ENCODE results near the gene CFP.

DNA sequence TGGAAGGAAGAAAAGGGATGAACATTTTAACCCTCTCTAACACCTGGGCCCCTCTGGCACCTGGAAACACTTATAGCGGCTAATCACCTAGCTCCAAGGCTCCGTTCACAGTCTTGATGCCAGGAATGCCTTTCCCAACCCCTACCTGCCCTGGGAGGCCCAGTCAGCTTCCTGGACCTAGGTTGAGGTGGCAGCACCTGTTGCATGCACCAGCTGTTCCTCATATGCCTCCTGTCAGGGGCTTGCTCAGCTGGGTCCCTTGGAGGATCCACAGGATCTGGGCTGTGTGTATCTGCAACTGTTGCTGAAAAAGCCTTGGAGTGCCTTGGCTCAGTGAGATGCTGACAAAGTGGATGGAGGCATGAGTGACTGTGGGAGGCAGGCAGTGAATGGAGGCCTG is 4.4 kb downstream of the CFP start:
- TF ChIP-seq, protein P1, sequence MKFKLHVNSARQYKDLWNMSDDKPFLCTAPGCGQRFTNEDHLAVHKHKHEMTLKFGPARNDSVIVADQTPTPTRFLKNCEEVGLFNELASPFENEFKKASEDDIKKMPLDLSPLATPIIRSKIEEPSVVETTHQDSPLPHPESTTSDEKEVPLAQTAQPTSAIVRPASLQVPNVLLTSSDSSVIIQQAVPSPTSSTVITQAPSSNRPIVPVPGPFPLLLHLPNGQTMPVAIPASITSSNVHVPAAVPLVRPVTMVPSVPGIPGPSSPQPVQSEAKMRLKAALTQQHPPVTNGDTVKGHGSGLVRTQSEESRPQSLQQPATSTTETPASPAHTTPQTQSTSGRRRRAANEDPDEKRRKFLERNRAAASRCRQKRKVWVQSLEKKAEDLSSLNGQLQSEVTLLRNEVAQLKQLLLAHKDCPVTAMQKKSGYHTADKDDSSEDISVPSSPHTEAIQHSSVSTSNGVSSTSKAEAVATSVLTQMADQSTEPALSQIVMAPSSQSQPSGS (CRISPR knock-in tag; IDR thresholded peaks at IDR 0.05): no peak
- no peak for TF ChIP-seq EP300 (IDR thresholded peaks at IDR 0.05; ENCODE audit: low read depth in 2 of 2, low read length in 2 of 2)
- no peak for TF ChIP-seq EP300 (CRISPR knock-in tag; IDR thresholded peaks at IDR 0.05; ENCODE audit: borderline replicate concordance)
- no peak for TF ChIP-seq ELF1 (CRISPR knock-in tag; IDR thresholded peaks at IDR 0.05)
- TF ChIP-seq KDM4B (CRISPR knock-in tag; IDR thresholded peaks at IDR 0.05): no peak
- no peak for TF ChIP-seq ZNF350 (CRISPR knock-in tag; IDR thresholded peaks at IDR 0.05; ENCODE audit: borderline replicate concordance, low read depth)
- TF ChIP-seq ZHX1 (CRISPR knock-in tag; IDR thresholded peaks at IDR 0.05; ENCODE audit: low read depth): no peak
- TF ChIP-seq ZNF572 (CRISPR knock-in tag; IDR thresholded peaks at IDR 0.05): no peak
- TF ChIP-seq POLR2AphosphoS5 (IDR thresholded peaks at IDR 0.05; ENCODE audit: low read depth, low read length): no peak
- TF ChIP-seq ZBTB42 (CRISPR knock-in tag; IDR thresholded peaks at IDR 0.05): no peak
- TF ChIP-seq, protein P2, sequence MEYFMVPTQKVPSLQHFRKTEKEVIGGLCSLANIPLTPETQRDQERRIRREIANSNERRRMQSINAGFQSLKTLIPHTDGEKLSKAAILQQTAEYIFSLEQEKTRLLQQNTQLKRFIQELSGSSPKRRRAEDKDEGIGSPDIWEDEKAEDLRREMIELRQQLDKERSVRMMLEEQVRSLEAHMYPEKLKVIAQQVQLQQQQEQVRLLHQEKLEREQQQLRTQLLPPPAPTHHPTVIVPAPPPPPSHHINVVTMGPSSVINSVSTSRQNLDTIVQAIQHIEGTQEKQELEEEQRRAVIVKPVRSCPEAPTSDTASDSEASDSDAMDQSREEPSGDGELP (IDR thresholded peaks at IDR 0.05; ENCODE audit: borderline replicate concordance, low read depth): no peak
- TF ChIP-seq, protein P3, sequence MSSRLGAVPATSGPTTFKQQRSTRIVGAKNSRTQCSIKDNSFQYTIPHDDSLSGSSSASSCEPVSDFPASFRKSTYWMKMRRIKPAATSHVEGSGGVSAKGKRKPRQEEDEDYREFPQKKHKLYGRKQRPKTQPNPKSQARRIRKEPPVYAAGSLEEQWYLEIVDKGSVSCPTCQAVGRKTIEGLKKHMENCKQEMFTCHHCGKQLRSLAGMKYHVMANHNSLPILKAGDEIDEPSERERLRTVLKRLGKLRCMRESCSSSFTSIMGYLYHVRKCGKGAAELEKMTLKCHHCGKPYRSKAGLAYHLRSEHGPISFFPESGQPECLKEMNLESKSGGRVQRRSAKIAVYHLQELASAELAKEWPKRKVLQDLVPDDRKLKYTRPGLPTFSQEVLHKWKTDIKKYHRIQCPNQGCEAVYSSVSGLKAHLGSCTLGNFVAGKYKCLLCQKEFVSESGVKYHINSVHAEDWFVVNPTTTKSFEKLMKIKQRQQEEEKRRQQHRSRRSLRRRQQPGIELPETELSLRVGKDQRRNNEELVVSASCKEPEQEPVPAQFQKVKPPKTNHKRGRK (CRISPR knock-in tag; IDR thresholded peaks at IDR 0.05): no peak
- no peak for TF ChIP-seq ZNF503 (CRISPR knock-in tag; IDR thresholded peaks at IDR 0.05)
- no peak for TF ChIP-seq ZSCAN12 (CRISPR knock-in tag; IDR thresholded peaks at IDR 0.05)

Data from HepG2 (cell line).